Lung (tissue), 12 donors: ENCODE results near the gene ZNF286A. TPM values are rescaled to one million over a fixed set of nuclear protein-coding genes. Genes with fewer than 3 reads are reported as not detected.

Experiments
- ATAC-seq: fragments of 200-7000 bp; cut with Tn5 transposase; one replicate; pipeline ENCODE4 v1.9.1; 2020; ENCODE audit warnings: moderate number of reproducible peaks; ENCODE audit not compliant: insufficient read depth, low FRiP score
- DNase-seq, 3 donors: peaks; one replicate each; pipeline ENCODE4 v3.0.0-alpha.2; 2013 to 2017
- H3K27ac ChIP-seq, 2 donors: one replicate each; pipeline ENCODE4 v1.5.1; 2013; ENCODE audit warnings: mild to moderate bottlenecking in 2 of 2, moderate library complexity in 2 of 2, control low read depth in 1 of 2, inconsistent platforms in 1 of 2, low read depth in 1 of 2, low read length in 1 of 2
- H3K27me3 ChIP-seq, 3 donors: one replicate each; pipeline ENCODE4 v1.5.1; 2013; ENCODE audit warnings: low read length in 2 of 3; ENCODE audit not compliant: control insufficient read depth in 3 of 3, insufficient read depth in 3 of 3
- H3K36me3 ChIP-seq, 4 donors: one replicate each; pipeline ENCODE4 v1.5.1; 2013; ENCODE audit warnings: low read length in 4 of 4, mild to moderate bottlenecking in 1 of 4, moderate library complexity in 1 of 4; ENCODE audit not compliant: control insufficient read depth in 4 of 4, insufficient read depth in 4 of 4
- H3K4me1 ChIP-seq, 5 donors: one replicate each; pipeline ENCODE4 v1.5.1; 2013; ENCODE audit warnings: low read length in 5 of 5, mild to moderate bottlenecking in 2 of 5, moderate library complexity in 1 of 5; ENCODE audit not compliant: control insufficient read depth in 5 of 5, insufficient read depth in 5 of 5
- H3K4me3 ChIP-seq: one replicate; pipeline ENCODE4 v1.5.1; 2013; ENCODE audit warnings: mild to moderate bottlenecking, control low read depth, moderate library complexity
- H3K9ac ChIP-seq, 2 donors: one replicate each; pipeline ENCODE4 v1.5.1; 2013; ENCODE audit warnings: low read length in 2 of 2, control low read depth in 1 of 2; ENCODE audit not compliant: insufficient read depth in 1 of 2
- H3K9me3 ChIP-seq, 4 donors: one replicate each; pipeline ENCODE4 v1.5.1; 2013; ENCODE audit warnings: low read length in 3 of 4, mild to moderate bottlenecking in 1 of 4, moderate library complexity in 1 of 4; ENCODE audit not compliant: control insufficient read depth in 4 of 4, insufficient read depth in 3 of 4
- WGBS, 2 donors: extraction: QIAGEN DNeasy Blood & Tissue Kit; methylation state at CpG; one replicate each; pipeline ENCODE4 v1.1.7; 2013; 5-methylcytosine and 5-hydroxymethylcytosine counted together
- polyA plus RNA-seq, 2 donors: library from polyadenylated mRNA; stranded (reverse); fragments of 200-250 nt; gene quantifications; one replicate each; pipeline ENCODE4 v1.2.1, GENCODE V29; 2013
- total RNA-seq, 2 donors: library from RNA; depleted of rRNA in 1 of 2; stranded (reverse); fragments of >200 nt in 1 of 2; gene quantifications; one replicate each; pipeline ENCODE4 v1.2.1, GENCODE V29; 2014 to 2021
- TF ChIP-seq, protein P1 (sequence below): IDR thresholded peaks from 2 replicates; pipeline ENCODE4 v1.5.1; 2012; ENCODE audit warnings: mild to moderate bottlenecking; ENCODE audit errors: control extremely low read depth, extremely low read depth
- donor health status: control.
- donor health status: control.
- donor health status: Bipolar disorder and iron deficiency.
- donor health status: healthy.
- donor health status: DM: yes; HTN: yes; CAD: no.

Gene ZNF286A
- total and polyA plus RNA-seq, 4 donors: 3.8 to 25.8 (median 7.3) TPM

DNA sequence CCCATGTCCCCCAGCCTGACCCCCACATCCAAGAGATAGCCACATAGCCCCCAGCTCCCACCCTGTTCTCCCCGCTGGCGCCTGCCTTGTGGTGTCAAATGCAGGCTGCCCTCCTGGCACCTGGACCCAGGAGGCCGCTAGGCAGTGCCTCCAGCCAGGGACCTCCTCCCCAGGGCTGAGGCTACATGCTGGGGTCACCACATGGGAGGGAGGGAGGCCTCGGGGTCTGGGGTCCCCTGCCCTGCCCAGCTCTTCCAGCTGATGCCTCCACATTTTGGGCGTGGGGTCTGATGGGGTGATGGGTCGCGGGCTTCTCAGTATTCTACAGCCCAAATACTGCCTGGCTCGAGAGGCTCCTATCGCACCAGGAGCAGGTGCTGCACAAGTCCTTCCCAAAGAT is 42.1 kb downstream of the ZNF286A start:
- H3K27ac ChIP-seq: no peak overlapping the region
- H3K9me3 ChIP-seq: peaks cover 0 to 3% (median 0%) of the 10 kb centered on the region in 4 donors
- TF ChIP-seq, protein P1, sequence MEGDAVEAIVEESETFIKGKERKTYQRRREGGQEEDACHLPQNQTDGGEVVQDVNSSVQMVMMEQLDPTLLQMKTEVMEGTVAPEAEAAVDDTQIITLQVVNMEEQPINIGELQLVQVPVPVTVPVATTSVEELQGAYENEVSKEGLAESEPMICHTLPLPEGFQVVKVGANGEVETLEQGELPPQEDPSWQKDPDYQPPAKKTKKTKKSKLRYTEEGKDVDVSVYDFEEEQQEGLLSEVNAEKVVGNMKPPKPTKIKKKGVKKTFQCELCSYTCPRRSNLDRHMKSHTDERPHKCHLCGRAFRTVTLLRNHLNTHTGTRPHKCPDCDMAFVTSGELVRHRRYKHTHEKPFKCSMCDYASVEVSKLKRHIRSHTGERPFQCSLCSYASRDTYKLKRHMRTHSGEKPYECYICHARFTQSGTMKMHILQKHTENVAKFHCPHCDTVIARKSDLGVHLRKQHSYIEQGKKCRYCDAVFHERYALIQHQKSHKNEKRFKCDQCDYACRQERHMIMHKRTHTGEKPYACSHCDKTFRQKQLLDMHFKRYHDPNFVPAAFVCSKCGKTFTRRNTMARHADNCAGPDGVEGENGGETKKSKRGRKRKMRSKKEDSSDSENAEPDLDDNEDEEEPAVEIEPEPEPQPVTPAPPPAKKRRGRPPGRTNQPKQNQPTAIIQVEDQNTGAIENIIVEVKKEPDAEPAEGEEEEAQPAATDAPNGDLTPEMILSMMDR: no peak
- H3K36me3 ChIP-seq: no peaks in the 10 kb centered on the region
- H3K4me1 ChIP-seq: peaks cover 0 to 6% (median 0%) of the 10 kb centered on the region in 5 donors
- ATAC-seq (no peak), DNase-seq (no peak)
- H3K27me3 ChIP-seq: no peaks in the 10 kb centered on the region
- no peak overlapping the region for H3K4me3 ChIP-seq
- WGBS, 2 donors: 95 to 96% methylated on average over 9 of the region's 9 CpGs
- no peak overlapping the region for H3K9ac ChIP-seq

GRCh38 chr17:15742051-15742795 is 42.7 kb downstream of the ZNF286A start:
- Histone ChIP-seq H3K36me3 (no peaks in the 10 kb centered on the region), H3K4me3 (no peak overlapping the region), H3K9me3 (peaks cover 0 to 3% (median 0%) of the 10 kb centered on the region in 4 donors), H3K4me1 (peaks cover 0 to 6% (median 0%) of the 10 kb centered on the region in 5 donors), H3K27ac (no peak overlapping the region), H3K9ac (no peak overlapping the region), H3K27me3 (no peaks in the 10 kb centered on the region)
- TF ChIP-seq, protein P1: no peak
- no peak for DNase-seq
- no peak for ATAC-seq
- WGBS, 2 donors: 76 to 88% methylated on average over 15 of the region's 15 CpGs

- no peak overlapping the region for H3K9ac ChIP-seq
- H3K4me3 ChIP-seq: peak overlapping the region; percentile 30
- H3K27me3 ChIP-seq: no peaks in the 10 kb centered on the region
- ATAC-seq: no peak
- H3K27ac ChIP-seq: no peak overlapping the region
- TF ChIP-seq, protein P1: no peak
- no peak for DNase-seq
- H3K4me1 ChIP-seq: peaks cover 0 to 6% (median 0%) of the 10 kb centered on the region in 5 donors
- H3K9me3 ChIP-seq: peaks cover 0 to 3% (median 0%) of the 10 kb centered on the region in 4 donors
- H3K36me3 ChIP-seq: no peaks in the 10 kb centered on the region
- WGBS, 2 donors: 95 to 98% methylated on average over 7 of the region's 7 CpGs
Observed at GRCh38 chr17:15742921-15743320, 43.4 kb downstream of the ZNF286A start.
